HCT116 (cell line): ENCODE data around the gene SIRPB1.
"Not testable (repeated sequence)": the region's sequence is repeated elsewhere in the genome, so short reads cannot be mapped to it uniquely, and the experiment has no call there.

Experiments
- CEBPB ChIP-seq: IDR thresholded peaks from 2 replicates; pipeline ENCODE4 v1.6.1; 2012; ENCODE audit warnings: low read depth
- EZH2 ChIP-seq: fragments of 200-600 bp; sonication (generic); IDR thresholded peaks from 2 replicates; pipeline ENCODE4 v1.6.1; 2017; ENCODE audit warnings: antibody characterized with exemption, mixed run types
- POLR2A ChIP-seq: IDR thresholded peaks from 2 replicates; pipeline ENCODE4 v1.7.0; 2011; ENCODE audit warnings: borderline replicate concordance; ENCODE audit not compliant: insufficient read depth, insufficient read length; ENCODE audit errors: extremely low read depth
- ZNF274 ChIP-seq: fragments of 200-500 bp; sonication (Bioruptor generic); IDR thresholded peaks from 2 replicates; pipeline ENCODE4 v1.6.1; 2014; ENCODE audit warnings: mild to moderate bottlenecking, low read depth, low read length, inconsistent platforms
- TF ChIP-seq, protein P1 (sequence below): IDR thresholded peaks from 2 replicates; pipeline ENCODE4 v1.6.1; 2012; ENCODE audit warnings: low read depth
- TF ChIP-seq, protein P2 (sequence below): IDR thresholded peaks from 2 replicates; pipeline ENCODE4 v1.6.1; 2011; ENCODE audit warnings: mild to moderate bottlenecking, low read length, moderate library complexity; ENCODE audit not compliant: insufficient replicate concordance; ENCODE audit errors: extremely low read depth

DNA sequence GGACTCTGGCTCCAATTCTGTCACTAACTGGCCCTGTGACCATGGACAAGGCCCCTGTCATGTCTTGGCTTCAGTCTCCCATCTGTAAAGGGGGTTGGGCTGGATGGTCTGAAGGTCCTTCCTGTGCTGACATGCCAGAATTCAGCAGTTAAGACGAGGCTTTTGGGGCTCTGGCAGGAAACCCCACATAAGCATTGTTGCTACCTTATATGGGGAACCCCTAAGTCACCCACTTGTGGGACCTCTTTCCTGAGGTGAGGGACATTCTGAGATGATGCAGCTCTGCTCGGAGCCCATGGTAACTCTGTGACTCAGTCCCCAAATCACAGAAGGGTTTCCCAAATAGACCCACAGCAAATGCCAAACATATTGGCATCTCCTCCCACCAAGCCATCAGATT is 42.5 kb downstream of the SIRPB1 start:
- not testable (repeated sequence) for TF ChIP-seq CEBPB, POLR2A, ZNF274, EZH2
- TF ChIP-seq, protein P1, sequence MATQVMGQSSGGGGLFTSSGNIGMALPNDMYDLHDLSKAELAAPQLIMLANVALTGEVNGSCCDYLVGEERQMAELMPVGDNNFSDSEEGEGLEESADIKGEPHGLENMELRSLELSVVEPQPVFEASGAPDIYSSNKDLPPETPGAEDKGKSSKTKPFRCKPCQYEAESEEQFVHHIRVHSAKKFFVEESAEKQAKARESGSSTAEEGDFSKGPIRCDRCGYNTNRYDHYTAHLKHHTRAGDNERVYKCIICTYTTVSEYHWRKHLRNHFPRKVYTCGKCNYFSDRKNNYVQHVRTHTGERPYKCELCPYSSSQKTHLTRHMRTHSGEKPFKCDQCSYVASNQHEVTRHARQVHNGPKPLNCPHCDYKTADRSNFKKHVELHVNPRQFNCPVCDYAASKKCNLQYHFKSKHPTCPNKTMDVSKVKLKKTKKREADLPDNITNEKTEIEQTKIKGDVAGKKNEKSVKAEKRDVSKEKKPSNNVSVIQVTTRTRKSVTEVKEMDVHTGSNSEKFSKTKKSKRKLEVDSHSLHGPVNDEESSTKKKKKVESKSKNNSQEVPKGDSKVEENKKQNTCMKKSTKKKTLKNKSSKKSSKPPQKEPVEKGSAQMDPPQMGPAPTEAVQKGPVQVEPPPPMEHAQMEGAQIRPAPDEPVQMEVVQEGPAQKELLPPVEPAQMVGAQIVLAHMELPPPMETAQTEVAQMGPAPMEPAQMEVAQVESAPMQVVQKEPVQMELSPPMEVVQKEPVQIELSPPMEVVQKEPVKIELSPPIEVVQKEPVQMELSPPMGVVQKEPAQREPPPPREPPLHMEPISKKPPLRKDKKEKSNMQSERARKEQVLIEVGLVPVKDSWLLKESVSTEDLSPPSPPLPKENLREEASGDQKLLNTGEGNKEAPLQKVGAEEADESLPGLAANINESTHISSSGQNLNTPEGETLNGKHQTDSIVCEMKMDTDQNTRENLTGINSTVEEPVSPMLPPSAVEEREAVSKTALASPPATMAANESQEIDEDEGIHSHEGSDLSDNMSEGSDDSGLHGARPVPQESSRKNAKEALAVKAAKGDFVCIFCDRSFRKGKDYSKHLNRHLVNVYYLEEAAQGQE: not testable (repeated sequence)
- TF ChIP-seq, protein P2, sequence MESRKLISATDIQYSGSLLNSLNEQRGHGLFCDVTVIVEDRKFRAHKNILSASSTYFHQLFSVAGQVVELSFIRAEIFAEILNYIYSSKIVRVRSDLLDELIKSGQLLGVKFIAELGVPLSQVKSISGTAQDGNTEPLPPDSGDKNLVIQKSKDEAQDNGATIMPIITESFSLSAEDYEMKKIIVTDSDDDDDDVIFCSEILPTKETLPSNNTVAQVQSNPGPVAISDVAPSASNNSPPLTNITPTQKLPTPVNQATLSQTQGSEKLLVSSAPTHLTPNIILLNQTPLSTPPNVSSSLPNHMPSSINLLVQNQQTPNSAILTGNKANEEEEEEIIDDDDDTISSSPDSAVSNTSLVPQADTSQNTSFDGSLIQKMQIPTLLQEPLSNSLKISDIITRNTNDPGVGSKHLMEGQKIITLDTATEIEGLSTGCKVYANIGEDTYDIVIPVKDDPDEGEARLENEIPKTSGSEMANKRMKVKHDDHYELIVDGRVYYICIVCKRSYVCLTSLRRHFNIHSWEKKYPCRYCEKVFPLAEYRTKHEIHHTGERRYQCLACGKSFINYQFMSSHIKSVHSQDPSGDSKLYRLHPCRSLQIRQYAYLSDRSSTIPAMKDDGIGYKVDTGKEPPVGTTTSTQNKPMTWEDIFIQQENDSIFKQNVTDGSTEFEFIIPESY: not testable (repeated sequence)
